CD14-positive monocyte (primary cell): ENCODE data around the gene POM121C. TPM values are rescaled to one million over a fixed set of nuclear protein-coding genes. Genes with fewer than 3 reads are reported as not detected.
"Not testable (repeated sequence)": the region's sequence is repeated elsewhere in the genome, so short reads cannot be mapped to it uniquely, and the experiment has no call there.

ENCODE experiments used
- DNase-seq, 3 donors: peaks; one replicate each; pipeline ENCODE4 v3.0.0-alpha.2; 2011 to 2022
- H2AFZ ChIP-seq: 2 replicates; pipeline ENCODE4 v1.6.0; 2012; ENCODE audit warnings: mild to moderate bottlenecking, low read depth, low read length, inconsistent platforms; ENCODE audit not compliant: insufficient read depth, poor library complexity, severe bottlenecking
- H3K27ac ChIP-seq, 2 donors: 1 replicate in 1 of 2; 2 replicates in 1 of 2; pipeline ENCODE4 v1.5.1; 2012 to 2013; ENCODE audit warnings: low read length in 2 of 2, control low read depth in 1 of 2, inconsistent platforms in 1 of 2, low read depth in 1 of 2, mild to moderate bottlenecking in 1 of 2
- H3K27me3 ChIP-seq, 2 donors: one replicate each; pipeline versions ENCODE4 v1.6.0 to v1.6.1; 2011 to 2013; ENCODE audit warnings: low read length in 2 of 2; ENCODE audit not compliant: control insufficient read depth in 2 of 2, insufficient read depth in 2 of 2
- H3K36me3 ChIP-seq, 2 donors: replicated peaks in 1 of 2; 1 replicate in 1 of 2; 2 replicates in 1 of 2; pipeline versions ENCODE4 v1.5.1 to v1.6.1; 2012 to 2013; ENCODE audit warnings: low read length in 2 of 2, control low read depth in 1 of 2, inconsistent platforms in 1 of 2, mild to moderate bottlenecking in 1 of 2; ENCODE audit not compliant: insufficient read depth in 2 of 2, control insufficient read depth in 1 of 2
- H3K4me1 ChIP-seq, 2 donors: 1 replicate in 1 of 2; 2 replicates in 1 of 2; pipeline versions ENCODE4 v1.5.1 to v1.6.1; 2012 to 2013; ENCODE audit warnings: low read length in 2 of 2, control low read depth in 1 of 2, inconsistent platforms in 1 of 2, mild to moderate bottlenecking in 1 of 2, moderate library complexity in 1 of 2; ENCODE audit not compliant: insufficient read depth in 2 of 2, control insufficient read depth in 1 of 2
- H3K4me2 ChIP-seq: replicated peaks from 2 replicates; pipeline ENCODE3; 2012; ENCODE audit warnings: low read length, moderate library complexity, mild to moderate bottlenecking; ENCODE audit not compliant: poor library complexity, severe bottlenecking; ENCODE audit errors: extremely low read depth
- H3K4me3 ChIP-seq, 3 experiments: fragments of 200-600 bp in 1 of 3; sonication (generic) in 1 of 3; replicated peaks in 1 of 3; 1 replicate in 2 of 3; 2 replicates in 1 of 3; pipeline ENCODE4 v1.5.1; 2011 to 2013; ENCODE audit warnings: low read length in 3 of 3, mild to moderate bottlenecking in 3 of 3, control low read depth in 2 of 3, low read depth in 2 of 3, inconsistent platforms in 1 of 3, moderate library complexity in 1 of 3
- H3K79me2 ChIP-seq: 2 replicates; pipeline ENCODE4 v1.6.0; 2012; ENCODE audit warnings: mild to moderate bottlenecking, control low read depth, inconsistent platforms, low read length, moderate library complexity; ENCODE audit not compliant: insufficient read depth
- H3K9ac ChIP-seq: 2 replicates; pipeline ENCODE4 v1.6.0; 2017; ENCODE audit warnings: low read length, mild to moderate bottlenecking; ENCODE audit not compliant: insufficient read depth, poor library complexity, severe bottlenecking
- H3K9me3 ChIP-seq, 2 donors: replicated peaks in 1 of 2; 1 replicate in 1 of 2; 2 replicates in 1 of 2; pipeline versions ENCODE4 v1.5.1 to v1.6.1; 2012 to 2013; ENCODE audit warnings: low read length in 2 of 2, control low read depth in 1 of 2; ENCODE audit not compliant: control insufficient read depth in 1 of 2, insufficient read depth in 1 of 2
- H4K20me1 ChIP-seq: 2 replicates; pipeline ENCODE4 v1.6.0; 2012; ENCODE audit warnings: mild to moderate bottlenecking, low read length, control low read depth, moderate library complexity; ENCODE audit not compliant: insufficient read depth
- H3K27ac Mint-ChIP-seq, 7 donors: one replicate each; pipeline ENCODE4 v1.8.0; 2020; ENCODE audit warnings: mild to moderate bottlenecking in 7 of 7, mixed read lengths in 7 of 7, moderate library complexity in 6 of 7, inconsistent platforms in 2 of 7
- H3K27me3 Mint-ChIP-seq, 3 donors: one replicate each; pipeline ENCODE4 v1.8.0; 2021 to 2022; ENCODE audit warnings: low read depth in 3 of 3, mild to moderate bottlenecking in 3 of 3, mixed read lengths in 3 of 3, moderate library complexity in 3 of 3, inconsistent platforms in 1 of 3
- H3K36me3 Mint-ChIP-seq, 2 donors: one replicate each; pipeline ENCODE4 v1.8.0; 2020; ENCODE audit warnings: mixed read lengths in 2 of 2, inconsistent platforms in 1 of 2, mild to moderate bottlenecking in 1 of 2
- H3K4me1 Mint-ChIP-seq: one replicate; pipeline ENCODE4 v1.8.0; 2020; ENCODE audit warnings: mild to moderate bottlenecking, mixed read lengths
- H3K4me3 Mint-ChIP-seq, 2 donors: one replicate each; pipeline ENCODE4 v1.8.0; 2020; ENCODE audit warnings: mild to moderate bottlenecking in 2 of 2, mixed read lengths in 2 of 2, moderate library complexity in 1 of 2
- H3K9me3 Mint-ChIP-seq, 7 donors: one replicate each; pipeline ENCODE4 v1.8.0; 2020 to 2022; ENCODE audit warnings: mixed read lengths in 7 of 7, mild to moderate bottlenecking in 6 of 7, moderate library complexity in 6 of 7, inconsistent platforms in 2 of 7
- WGBS: methylation state at CpG from one replicate; pipeline ENCODE4 v1.1.5; 2013; ENCODE audit warnings: missing lambda C conversion rate; ENCODE audit not compliant: insufficient coverage; 5-methylcytosine and 5-hydroxymethylcytosine counted together
- intact Hi-C, 2 donors: fragments of 100-400 bp; cut with micrococcal nuclease; formaldehyde crosslinking; loops; one replicate each; pipeline versions ENCODE4 v1.15.0 to v1.15.1; 2023
- polyA plus RNA-seq, 3 donors: library from polyadenylated mRNA; depleted of rRNA in 1 of 3; unstranded in 2 of 3; stranded (reverse) in 1 of 3; fragments of 300-500 nt in 2 of 3; fragments of >200 nt in 1 of 3; fragmentation: Illumina TruSeq in 2 of 3; gene quantifications; 1 replicate in 2 of 3; 2 replicates in 1 of 3; pipeline ENCODE4 v1.2.3, GENCODE V29; 2012 to 2021

POM121C gene
- polyA plus RNA-seq, 3 donors = 2.2 to 17.0 (median 3.9) TPM

- H4K20me1 ChIP-seq, H3K9ac ChIP-seq, H2AFZ ChIP-seq, H3K9me3 ChIP-seq, H3K27ac ChIP-seq, H3K9me3 Mint-ChIP-seq, H3K4me2 ChIP-seq, DNase-seq, H3K4me1 ChIP-seq, H3K27ac Mint-ChIP-seq, H3K4me1 Mint-ChIP-seq, H3K27me3 ChIP-seq, H3K27me3 Mint-ChIP-seq, H3K79me2 ChIP-seq, H3K4me3 ChIP-seq, intact Hi-C loops, H3K4me3 Mint-ChIP-seq: not testable (repeated sequence)
- H3K36me3 Mint-ChIP-seq = peaks cover 21 to 35% of the 10 kb centered on the region in 2 donors
- H3K36me3 ChIP-seq = peaks cover 0 to 23% of the 10 kb centered on the region in 2 donors
Measured at GRCh38 chr7:75477457-75477856, 8.6 kb downstream of the POM121C start.

- H3K4me1 ChIP-seq, H4K20me1 ChIP-seq, H2AFZ ChIP-seq, H3K79me2 ChIP-seq, H3K4me3 Mint-ChIP-seq, H3K4me3 ChIP-seq, H3K27ac Mint-ChIP-seq, H3K27me3 Mint-ChIP-seq, H3K27ac ChIP-seq, H3K4me1 Mint-ChIP-seq, H3K4me2 ChIP-seq, H3K27me3 ChIP-seq, H3K9me3 ChIP-seq, H3K9ac ChIP-seq, intact Hi-C loops, DNase-seq: not testable (repeated sequence)
- H3K36me3 ChIP-seq = peaks cover 5 to 50% of the 10 kb centered on the region in 2 donors
- WGBS = no CpG with 5 or more reads among the region's 4 CpGs
- H3K36me3 Mint-ChIP-seq = peaks cover 28 to 66% of the 10 kb centered on the region in 2 donors
- H3K9me3 Mint-ChIP-seq = peaks cover 4 to 11% (median 6%) of the 10 kb centered on the region in 7 donors
Measured at GRCh38 chr7:75470166-75470565, 15.9 kb downstream of the POM121C start.

GRCh38 chr7:75460541-75460940, 25.6 kb downstream of the POM121C start:
- H3K36me3 ChIP-seq, H3K4me2 ChIP-seq, H3K4me3 ChIP-seq, DNase-seq, H3K27me3 ChIP-seq, H3K4me1 ChIP-seq, H3K27me3 Mint-ChIP-seq, H4K20me1 ChIP-seq, H3K9me3 ChIP-seq, H3K79me2 ChIP-seq, H3K9ac ChIP-seq, H3K4me3 Mint-ChIP-seq, H3K27ac Mint-ChIP-seq, H2AFZ ChIP-seq, H3K9me3 Mint-ChIP-seq, H3K27ac ChIP-seq, intact Hi-C loops: not testable (repeated sequence)
- Mint-ChIP-seq H3K4me1 (peaks cover 10% of the 10 kb centered on the region), H3K36me3 (peaks cover 0 to 12% of the 10 kb centered on the region in 2 donors)
- no CpG with 5 or more reads among the region's 5 CpGs for WGBS

- H3K27ac ChIP-seq, H3K79me2 ChIP-seq, H3K27me3 ChIP-seq, H3K9ac ChIP-seq, H3K36me3 ChIP-seq, H2AFZ ChIP-seq, H3K4me3 ChIP-seq, H3K27me3 Mint-ChIP-seq, H3K4me3 Mint-ChIP-seq, H3K4me2 ChIP-seq, intact Hi-C loops, H4K20me1 ChIP-seq, DNase-seq, H3K27ac Mint-ChIP-seq, H3K9me3 Mint-ChIP-seq, H3K4me1 ChIP-seq, H3K9me3 ChIP-seq: not testable (repeated sequence)
- Mint-ChIP-seq H3K36me3 (peaks cover 9 to 13% of the 10 kb centered on the region in 2 donors), H3K4me1 (peaks cover 10% of the 10 kb centered on the region)
- WGBS = no CpG with 5 or more reads among the region's 5 CpGs
Measured at GRCh38 chr7:75458034-75458433, 28.1 kb downstream of the POM121C start.
